ACHN (cell line): ENCODE measurements around the gene OOSP4A.
A peak's percentile ranks its signal among the peaks of the same experiment; 100 is the strongest.

ENCODE experiments used
- DNase-seq: peaks from one replicate; pipeline ENCODE4 v3.0.0-alpha.2; 2015
- in situ Hi-C: cut with HindIII; loops from 2 replicates; pipeline ENCODE4 v1.10.0; 2017; ENCODE audit warnings: low sequenced_read_pairs, low pct_ligation_motif_present, low pct_unique_long_range_greater_than_20kb

The OOSP4A gene

GRCh38 chr11:59963733-59964132 lies at the start of gene OOSP4A:
Gene OOSP4A (plus strand): TSS chr11:59964033. CDS start chr11:59964033, 0 bp downstream.
- in situ Hi-C loops = no loop called here
- no peak for DNase-seq

- no peak for DNase-seq
- in situ Hi-C loops = no loop called here
Measured at GRCh38 chr11:59918480-59918879, 45.4 kb upstream of the OOSP4A start.

- peak; percentile 52 for DNase-seq
- in situ Hi-C loops = no loop called here
Measured at GRCh38 chr11:59918987-59919589, 44.7 kb upstream of the OOSP4A start.

GRCh38 chr11:59923813-59924212 lies 40.0 kb upstream of the OOSP4A start:
- in situ Hi-C loops = no loop called here
- no peak for DNase-seq

GRCh38 chr11:59931688-59932087 lies 32.1 kb upstream of the OOSP4A start:
- DNase-seq = no peak
- in situ Hi-C loops = no loop called here

- in situ Hi-C loops = no loop called here
- DNase-seq = no peak
Measured at GRCh38 chr11:59938132-59938531, 25.7 kb upstream of the OOSP4A start, which contains the start of gene OOSP1. Gene OOSP1 (plus strand): TSS chr11:59938432. CDS start chr11:59938455, 23 bp downstream.

GRCh38 chr11:59938718-59939117 lies 25.1 kb upstream of the OOSP4A start:
- in situ Hi-C loops = no loop called here
- DNase-seq = no peak

- in situ Hi-C loops = no loop called here
- no peak for DNase-seq
Measured at GRCh38 chr11:59939482-59939881, 24.4 kb upstream of the OOSP4A start.

- in situ Hi-C loops = no loop called here
- no peak for DNase-seq
Measured at GRCh38 chr11:59941091-59941490, 22.7 kb upstream of the OOSP4A start.

- in situ Hi-C loops = no loop called here
- no peak for DNase-seq
Measured at GRCh38 chr11:59943997-59944714, 19.7 kb upstream of the OOSP4A start.

GRCh38 chr11:59944720-59945119 lies 19.1 kb upstream of the OOSP4A start:
- in situ Hi-C loops = no loop called here
- DNase-seq = no peak

- no peak for DNase-seq
- in situ Hi-C loops = no loop called here
Measured at GRCh38 chr11:59953463-59954218, 10.2 kb upstream of the OOSP4A start.

- in situ Hi-C loops = no loop called here
- DNase-seq = no peak
Measured at GRCh38 chr11:59954219-59954847, 9.5 kb upstream of the OOSP4A start.

- DNase-seq = peak; percentile 77
- in situ Hi-C loops = no loop called here
Measured at GRCh38 chr11:59957094-59957493, 6.7 kb upstream of the OOSP4A start.

GRCh38 chr11:59960502-59961381 lies 3.1 kb upstream of the OOSP4A start:
- no peak for DNase-seq
- in situ Hi-C loops = no loop called here

GRCh38 chr11:59962107-59962482 lies 1.7 kb upstream of the OOSP4A start:
- DNase-seq = no peak
- in situ Hi-C loops = no loop called here

GRCh38 chr11:59965424-59965823 lies 1.6 kb downstream of the OOSP4A start:
- in situ Hi-C loops = no loop called here
- DNase-seq = no peak

GRCh38 chr11:59966201-59966600 lies 2.4 kb downstream of the OOSP4A start:
- DNase-seq = no peak
- in situ Hi-C loops = no loop called here
